ENCODE measurements around the gene PSORS1C1.
"Not testable (repeated sequence)": the region's sequence is repeated elsewhere in the genome, so short reads cannot be mapped to it uniquely, and the experiment has no call there.

PSORS1C1 gene

GRCh38 chr6:31161216-31162126 lies 46.9 kb downstream of the PSORS1C1 start:
- no peaks in the 10 kb centered on the region for H3K9me2 ChIP-seq (replicated peaks; ENCODE audit: control insufficient read depth, low read length)
- peaks cover 48% of the 10 kb centered on the region for H3K4me1 ChIP-seq (ENCODE audit: control insufficient read depth, low read length)
- H3K27ac ChIP-seq (ENCODE audit: low read depth, low read length): no peak overlapping the region
- 0 out of 2 replicates have a peak, but pooled peaks cover 2% of the 10 kb centered on the region for H3F3A ChIP-seq (ENCODE audit: control insufficient read depth, insufficient read depth)
- no peaks in the 10 kb centered on the region for H3K9me3 ChIP-seq (ENCODE audit: control insufficient read depth, insufficient read depth, low read length)
- H3K79me2 ChIP-seq (ENCODE audit: control insufficient read depth, low read length): peaks cover 47% of the 10 kb centered on the region
- H3K4me2 ChIP-seq (ENCODE audit: low read length): no peak overlapping the region
- TF ChIP-seq EZH2phosphoT487 (IDR thresholded peaks at IDR 0.05; ENCODE audit: borderline replicate concordance, low read length) (no peak), CTCF (IDR thresholded peaks at IDR 0.05; ENCODE audit: low read depth, low read length, poor library complexity, severe bottlenecking) (no peak)
- no peaks in the 10 kb centered on the region for H3K27me3 ChIP-seq (ENCODE audit: control insufficient read depth, low read length)
- H3K4me3 ChIP-seq (ENCODE audit: low read length): no peak overlapping the region
- peaks cover 54% of the 10 kb centered on the region for H3K36me3 ChIP-seq (ENCODE audit: control insufficient read depth, low read length)
- H4K20me1 ChIP-seq (ENCODE audit: control insufficient read depth, insufficient read depth, low read depth, low read length): 0 out of 2 replicates have a peak, but pooled peaks cover 5% of the 10 kb centered on the region

DNA sequence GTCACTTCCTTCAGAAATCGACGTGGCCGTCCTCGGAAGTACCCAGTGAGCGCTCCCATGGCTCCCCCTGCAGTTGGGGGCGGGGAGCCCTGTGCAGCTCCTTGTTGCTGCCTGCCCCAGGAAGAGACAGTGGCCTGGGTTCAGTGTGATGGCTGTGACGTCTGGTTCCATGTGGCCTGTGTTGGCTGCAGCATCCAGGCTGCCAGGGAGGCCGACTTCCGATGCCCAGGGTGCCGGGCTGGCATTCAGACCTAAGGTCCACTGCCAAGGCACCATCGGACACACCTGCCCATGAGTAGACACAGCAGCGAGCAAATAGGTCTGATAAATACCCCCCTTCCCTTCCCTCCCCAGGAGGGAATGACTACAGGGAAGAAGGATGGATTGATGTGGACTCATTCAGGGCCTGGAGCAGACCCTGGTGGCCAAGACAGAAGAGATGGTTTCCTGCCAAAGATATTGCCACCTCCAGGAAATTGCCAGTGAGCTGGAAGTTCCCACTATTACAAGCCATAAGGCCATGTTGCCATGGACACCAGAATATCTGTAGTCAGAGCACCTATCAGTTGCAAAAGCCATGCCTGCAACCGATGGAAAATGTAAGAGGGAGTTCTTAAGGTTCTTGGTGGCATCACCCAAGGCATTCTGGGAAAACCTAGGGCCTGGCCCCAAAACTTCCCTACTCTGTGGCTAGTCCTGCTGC lies 48.0 kb downstream of the PSORS1C1 start:
- no peak overlapping the region for H3K4me3 ChIP-seq (ENCODE audit: low read length)
- H3K27ac ChIP-seq (ENCODE audit: low read depth, low read length): no peak overlapping the region
- H4K20me1 ChIP-seq (ENCODE audit: control insufficient read depth, insufficient read depth, low read depth, low read length): 0 out of 2 replicates have a peak, but pooled peaks cover 5% of the 10 kb centered on the region
- H3K27me3 ChIP-seq (ENCODE audit: control insufficient read depth, low read length): no peaks in the 10 kb centered on the region
- H3K9me3 ChIP-seq (ENCODE audit: control insufficient read depth, insufficient read depth, low read length): no peaks in the 10 kb centered on the region
- H3K36me3 ChIP-seq (ENCODE audit: control insufficient read depth, low read length): peaks cover 50% of the 10 kb centered on the region
- TF ChIP-seq CTCF (IDR thresholded peaks at IDR 0.05; ENCODE audit: low read depth, low read length, poor library complexity, severe bottlenecking): no peak
- no peak for TF ChIP-seq EZH2phosphoT487 (IDR thresholded peaks at IDR 0.05; ENCODE audit: borderline replicate concordance, low read length)
- no peak overlapping the region for H3K4me2 ChIP-seq (ENCODE audit: low read length)
- no peaks in the 10 kb centered on the region for H3K9me2 ChIP-seq (replicated peaks; ENCODE audit: control insufficient read depth, low read length)
- H3K79me2 ChIP-seq (ENCODE audit: control insufficient read depth, low read length): peaks cover 37% of the 10 kb centered on the region
- 0 out of 2 replicates have a peak, but pooled peaks cover 2% of the 10 kb centered on the region for H3F3A ChIP-seq (ENCODE audit: control insufficient read depth, insufficient read depth)
- H3K4me1 ChIP-seq (ENCODE audit: control insufficient read depth, low read length): peaks cover 38% of the 10 kb centered on the region

- Histone ChIP-seq H3K4me2 (ENCODE audit: low read length) (no peak overlapping the region), H3K4me1 (ENCODE audit: control insufficient read depth, low read length) (peaks cover 38% of the 10 kb centered on the region)
Measured at GRCh38 chr6:31163922-31164321, 49.3 kb downstream of the PSORS1C1 start.

GRCh38 chr6:31164475-31165063 lies 50.0 kb downstream of the PSORS1C1 start:
- H3K4me1 ChIP-seq (ENCODE audit: control insufficient read depth, low read length): peaks cover 35% of the 10 kb centered on the region
- not testable (repeated sequence) for H3F3A ChIP-seq (ENCODE audit: control insufficient read depth, insufficient read depth); H3K9me2 ChIP-seq (replicated peaks; ENCODE audit: control insufficient read depth, low read length); H3K4me3 ChIP-seq (ENCODE audit: low read length); H3K27me3 ChIP-seq (ENCODE audit: control insufficient read depth, low read length); H4K20me1 ChIP-seq (ENCODE audit: control insufficient read depth, insufficient read depth, low read depth, low read length); H3K9me3 ChIP-seq (ENCODE audit: control insufficient read depth, insufficient read depth, low read length); H3K27ac ChIP-seq (ENCODE audit: low read depth, low read length)
- peak overlapping the region; percentile 31 for H3K4me2 ChIP-seq (ENCODE audit: low read length)
- peaks cover 43% of the 10 kb centered on the region for H3K36me3 ChIP-seq (ENCODE audit: control insufficient read depth, low read length)
- H3K79me2 ChIP-seq (ENCODE audit: control insufficient read depth, low read length): peaks cover 25% of the 10 kb centered on the region

More at GRCh38 chr6:31163922-31164321, 49.3 kb downstream of the PSORS1C1 start:
- Histone ChIP-seq H3K27ac (ENCODE audit: low read depth, low read length) (no peak overlapping the region), H3K9me3 (ENCODE audit: control insufficient read depth, insufficient read depth, low read length) (no peaks in the 10 kb centered on the region), H3K79me2 (ENCODE audit: control insufficient read depth, low read length) (peaks cover 32% of the 10 kb centered on the region), H3F3A (ENCODE audit: control insufficient read depth, insufficient read depth) (0 out of 2 replicates have a peak, but pooled peaks cover under 1% of the 10 kb centered on the region), H3K27me3 (ENCODE audit: control insufficient read depth, low read length) (no peaks in the 10 kb centered on the region), H4K20me1 (ENCODE audit: control insufficient read depth, insufficient read depth, low read depth, low read length) (0 out of 2 replicates have a peak, but pooled peaks cover 5% of the 10 kb centered on the region), H3K9me2 (replicated peaks; ENCODE audit: control insufficient read depth, low read length) (no peaks in the 10 kb centered on the region), H3K36me3 (ENCODE audit: control insufficient read depth, low read length) (peaks cover 49% of the 10 kb centered on the region), H3K4me3 (ENCODE audit: low read length) (no peak overlapping the region)
- no peak for TF ChIP-seq EZH2phosphoT487 (IDR thresholded peaks at IDR 0.05; ENCODE audit: borderline replicate concordance, low read length)
- no peak for TF ChIP-seq CTCF (IDR thresholded peaks at IDR 0.05; ENCODE audit: low read depth, low read length, poor library complexity, severe bottlenecking)
